HepG2 (cell line): Measurements from ENCODE around the gene IL1RAPL2. TPM values are rescaled to one million over a fixed set of nuclear protein-coding genes. Genes with fewer than 3 reads are reported as not detected.

Experiments used
- ATAC-seq: fragments of 200-7000 bp; cut with Tn5 transposase; 3 replicates; pipeline ENCODE4 v1.9.1; 2020; ENCODE audit warnings: mild to moderate bottlenecking, moderate library complexity
- BruUV-seq: library from RNA; stranded (reverse); fragments of 400-500 nt; replicated peaks from 2 replicates; lab custom pipeline; 2021; lab: Mats Ljungman, UMichigan
- CTCF ChIA-PET: fragments of 300-600 bp; formaldehyde crosslinking; extraction: SDS; loops from one replicate; lab custom pipeline; 2021; ENCODE audit warnings: low total read pairs, inconsistent platforms, low intra/inter-chr PET ratio; lab: Yijun Ruan, JAX
- POLR2A ChIA-PET: fragments of 350-600 bp; sonication (Branson Sonifier 250); formaldehyde crosslinking; loops from one replicate; lab custom pipeline; 2020; ENCODE audit warnings: antibody characterized with exemption, inconsistent platforms; lab: Yijun Ruan, JAX
- DNase-seq: peaks from one replicate; pipeline ENCODE4 v3.0.0-alpha.2; 2015; ENCODE audit warnings: low spot score
- FAIRE-seq: peaks from 3 replicates; lab custom pipeline; 2011; peaks lifted over from hg19 to GRCh38; lab: Jason Lieb, UNC
- H2AFZ ChIP-seq: one replicate; pipeline ENCODE4 v1.6.1; 2011; ENCODE audit warnings: low read length, inconsistent platforms
- H3K27ac ChIP-seq: fragments of 300-600 bp; 3 replicates; pipeline ENCODE4 v1.8.0; 2011; ENCODE audit warnings: mixed run types, mild to moderate bottlenecking, mixed read lengths, low read length, inconsistent platforms; ENCODE audit not compliant: insufficient read depth; ENCODE audit errors: extremely low read length
- H3K27me3 ChIP-seq, 2 experiments: fragments of 200-600 bp in 1 of 2; 2 replicates in 1 of 2; 3 replicates in 1 of 2; pipeline versions ENCODE4 v1.6.0 to v1.8.0; 2011; ENCODE audit warnings: low read length in 2 of 2, mild to moderate bottlenecking in 2 of 2, moderate library complexity in 2 of 2, inconsistent platforms in 1 of 2; ENCODE audit not compliant: insufficient read depth in 2 of 2, control insufficient read depth in 1 of 2
- H3K36me3 ChIP-seq, 2 experiments: fragments of 200-600 bp in 1 of 2; replicated peaks in 1 of 2; 2 replicates in 1 of 2; 3 replicates in 1 of 2; pipeline versions ENCODE4 v1.5.1 to v1.8.0; 2011; ENCODE audit warnings: low read length in 2 of 2, inconsistent platforms in 1 of 2; ENCODE audit not compliant: insufficient read depth in 2 of 2, control insufficient read depth in 1 of 2
- H3K4me1 ChIP-seq: 2 replicates; pipeline ENCODE4 v1.5.1; 2012; ENCODE audit warnings: low read length, inconsistent platforms; ENCODE audit not compliant: insufficient read depth
- H3K4me2 ChIP-seq: 2 replicates; pipeline ENCODE4 v1.6.0; 2011; ENCODE audit warnings: low read depth, low read length, inconsistent platforms
- H3K4me3 ChIP-seq, 3 experiments: fragments of 200-600 bp in 1 of 3; sonication (generic), shearing (Covaris generic) in 1 of 3; replicated peaks in 1 of 3; 2 replicates each; pipeline ENCODE4 v1.5.1; 2011 to 2016; ENCODE audit warnings: low read length in 3 of 3, inconsistent platforms in 2 of 3, low read depth in 2 of 3, mild to moderate bottlenecking in 2 of 3, control low read depth in 1 of 3, mixed read lengths in 1 of 3; ENCODE audit not compliant: insufficient read depth in 1 of 3
- H3K79me2 ChIP-seq: one replicate; pipeline ENCODE4 v1.6.1; 2011; ENCODE audit warnings: low read length, inconsistent platforms; ENCODE audit not compliant: insufficient read depth
- H3K9ac ChIP-seq: 2 replicates; pipeline ENCODE4 v1.6.0; 2011; ENCODE audit warnings: mild to moderate bottlenecking, low read depth, low read length, inconsistent platforms; ENCODE audit not compliant: insufficient read depth
- H3K9me3 ChIP-seq: 2 replicates; pipeline ENCODE4 v1.5.1; 2012; ENCODE audit warnings: mild to moderate bottlenecking, low read length
- H4K20me1 ChIP-seq: 2 replicates; pipeline ENCODE4 v1.6.0; 2011; ENCODE audit warnings: inconsistent platforms, mild to moderate bottlenecking, low read length, moderate library complexity; ENCODE audit not compliant: insufficient read depth
- KLF6 ChIP-seq: IDR thresholded peaks from 2 replicates; pipeline ENCODE4 v1.8.0; 2016; ENCODE audit warnings: missing biosample characterization, missing genetic modification reagents
- MATR3 ChIP-seq: sonication (generic); formaldehyde crosslinking; IDR thresholded peaks from 2 replicates; pipeline ENCODE4 v1.4.0; 2020; ENCODE audit warnings: missing genetic modification reagents
- POLR2A ChIP-seq, 2 experiments: IDR thresholded peaks; 2 replicates each; pipeline ENCODE4 v1.6.1; 2011; ENCODE audit warnings: low read depth in 2 of 2, low read length in 2 of 2, mild to moderate bottlenecking in 1 of 2, moderate library complexity in 1 of 2; ENCODE audit not compliant: insufficient read depth in 1 of 2
- RAD21 ChIP-seq: fragments of 450-650 bp; formaldehyde crosslinking; IDR thresholded peaks from 2 replicates; pipeline ENCODE4 v1.5.0; 2020; ENCODE audit warnings: mild to moderate bottlenecking
- SIX1 ChIP-seq: sonication (generic); formaldehyde crosslinking; IDR thresholded peaks from 2 replicates; pipeline ENCODE4 v1.4.0; 2020; ENCODE audit warnings: missing genetic modification reagents, borderline replicate concordance
- SP140L ChIP-seq: sonication (generic); formaldehyde crosslinking; IDR thresholded peaks from 2 replicates; pipeline ENCODE4 v1.4.0; 2020; ENCODE audit warnings: missing genetic modification reagents, borderline replicate concordance
- ZMAT3 ChIP-seq: sonication (generic); formaldehyde crosslinking; conservative IDR thresholded peaks from 2 replicates; pipeline ENCODE4 v1.7.0; 2021; ENCODE audit warnings: missing genetic modification reagents
- ZNF101 ChIP-seq: sonication (generic); formaldehyde crosslinking; IDR thresholded peaks from 2 replicates; pipeline ENCODE4 v1.4.0; 2020; ENCODE audit warnings: mild to moderate bottlenecking, low read depth, missing genetic modification reagents, borderline replicate concordance
- WGBS: methylation state at CpG from one replicate; pipeline ENCODE4 v1.1.6; 2017; ENCODE audit warnings: low lambda C conversion rate; 5-methylcytosine and 5-hydroxymethylcytosine counted together
- in situ Hi-C: cut with HindIII; loops from 2 replicates; pipeline ENCODE4 v1.10.0; 2017; ENCODE audit warnings: low pct_unique_long_range_greater_than_20kb; ENCODE audit not compliant: extremely low pct_ligation_motif_present
- intact Hi-C: fragments of 100-400 bp; cut with micrococcal nuclease; formaldehyde crosslinking; loops from one replicate; pipeline ENCODE4 v1.10.0; 2022; ENCODE audit not compliant: unreplicated experiment
- polyA plus RNA-seq, 8 experiments: library from polyadenylated mRNA; depleted of rRNA in 3 of 8; stranded (reverse) in 7 of 8; unstranded in 1 of 8; fragments of >200 nt; fragmentation: Illumina TruSeq in 4 of 8; extraction: Trizol in 4 of 8; gene quantifications; 2 replicates each; pipeline versions ENCODE4 v1.2.1 to v1.2.3, GENCODE V29; 2011 to 2016; ENCODE audit warnings: low read depth in 4 of 8, missing spikeins in 1 of 8, mixed read lengths in 1 of 8; ENCODE audit not compliant: insufficient read depth in 1 of 8
- total RNA-seq, 5 experiments: library from RNA; depleted of rRNA; stranded (reverse); fragments of >200 nt; fragmentation: Illumina TruSeq; extraction: Trizol; gene quantifications; 2 replicates each; pipeline ENCODE4 v1.2.3, GENCODE V29; 2016; ENCODE audit warnings: low read depth in 1 of 5
- TF ChIP-seq, protein P1 (sequence below): sonication (generic); formaldehyde crosslinking; conservative IDR thresholded peaks from 2 replicates; pipeline ENCODE4 v1.4.0; 2020; ENCODE audit warnings: mild to moderate bottlenecking, missing genetic modification reagents, moderate library complexity
- TF ChIP-seq, protein P2 (sequence below): sonication (generic); formaldehyde crosslinking; IDR thresholded peaks from 2 replicates; pipeline ENCODE4 v1.5.1; 2020; ENCODE audit warnings: mild to moderate bottlenecking, missing genetic modification reagents, moderate library complexity

The IL1RAPL2 gene
- total and polyA plus RNA-seq, 2 of the 13 experiments (the other 11 are each of a cell fraction or from before 2014, with no cell fraction given) = not detected

DNA sequence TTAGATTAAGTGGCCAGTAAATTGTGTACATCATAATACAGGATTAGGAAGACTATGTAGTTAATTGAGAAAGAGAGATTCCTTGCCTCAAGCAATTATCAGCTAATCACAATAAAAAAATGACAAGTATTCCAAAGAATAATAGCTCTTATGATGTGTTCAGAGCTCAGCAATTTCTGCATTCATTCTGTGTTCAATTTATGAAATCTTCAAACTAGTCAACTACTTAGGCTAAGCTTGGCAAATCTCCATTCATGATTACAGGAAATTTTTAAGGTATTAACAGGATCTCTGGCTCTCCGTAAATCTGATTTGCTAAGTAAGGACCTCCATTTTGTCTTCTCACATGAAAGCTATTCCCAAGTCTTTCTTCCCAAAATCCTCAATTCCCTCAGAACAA, 911.4 kb downstream of the IL1RAPL2 start:
- POLR2A ChIA-PET = no interaction called here
- WGBS = 7% methylated on average over 1 of the region's 1 CpG
- no peaks in the 10 kb centered on the region for H3K9me3 ChIP-seq
- ATAC-seq = no peak
- H2AFZ ChIP-seq = no peak overlapping the region
- H3K4me1 ChIP-seq = no peaks in the 10 kb centered on the region
- H3K4me3 ChIP-seq = no peak overlapping the region
- H4K20me1 ChIP-seq = no peaks in the 10 kb centered on the region
- H3K4me2 ChIP-seq = no peak overlapping the region
- H3K27ac ChIP-seq = no peak overlapping the region
- intact Hi-C loops = no loop called here
- TF ChIP-seq KLF6 (CRISPR knock-in tag) = no peak
- TF ChIP-seq, protein P1, sequence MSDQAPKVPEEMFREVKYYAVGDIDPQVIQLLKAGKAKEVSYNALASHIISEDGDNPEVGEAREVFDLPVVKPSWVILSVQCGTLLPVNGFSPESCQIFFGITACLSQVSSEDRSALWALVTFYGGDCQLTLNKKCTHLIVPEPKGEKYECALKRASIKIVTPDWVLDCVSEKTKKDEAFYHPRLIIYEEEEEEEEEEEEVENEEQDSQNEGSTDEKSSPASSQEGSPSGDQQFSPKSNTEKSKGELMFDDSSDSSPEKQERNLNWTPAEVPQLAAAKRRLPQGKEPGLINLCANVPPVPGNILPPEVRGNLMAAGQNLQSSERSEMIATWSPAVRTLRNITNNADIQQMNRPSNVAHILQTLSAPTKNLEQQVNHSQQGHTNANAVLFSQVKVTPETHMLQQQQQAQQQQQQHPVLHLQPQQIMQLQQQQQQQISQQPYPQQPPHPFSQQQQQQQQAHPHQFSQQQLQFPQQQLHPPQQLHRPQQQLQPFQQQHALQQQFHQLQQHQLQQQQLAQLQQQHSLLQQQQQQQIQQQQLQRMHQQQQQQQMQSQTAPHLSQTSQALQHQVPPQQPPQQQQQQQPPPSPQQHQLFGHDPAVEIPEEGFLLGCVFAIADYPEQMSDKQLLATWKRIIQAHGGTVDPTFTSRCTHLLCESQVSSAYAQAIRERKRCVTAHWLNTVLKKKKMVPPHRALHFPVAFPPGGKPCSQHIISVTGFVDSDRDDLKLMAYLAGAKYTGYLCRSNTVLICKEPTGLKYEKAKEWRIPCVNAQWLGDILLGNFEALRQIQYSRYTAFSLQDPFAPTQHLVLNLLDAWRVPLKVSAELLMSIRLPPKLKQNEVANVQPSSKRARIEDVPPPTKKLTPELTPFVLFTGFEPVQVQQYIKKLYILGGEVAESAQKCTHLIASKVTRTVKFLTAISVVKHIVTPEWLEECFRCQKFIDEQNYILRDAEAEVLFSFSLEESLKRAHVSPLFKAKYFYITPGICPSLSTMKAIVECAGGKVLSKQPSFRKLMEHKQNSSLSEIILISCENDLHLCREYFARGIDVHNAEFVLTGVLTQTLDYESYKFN (CRISPR knock-in tag) = no peak
- TF ChIP-seq SP140L (CRISPR knock-in tag) = no peak
- no peak for TF ChIP-seq SIX1 (CRISPR knock-in tag)
- TF ChIP-seq MATR3 (CRISPR knock-in tag) = no peak
- no peak for TF ChIP-seq POLR2A (IDR thresholded peaks at IDR 0.05; ENCODE audit: insufficient read depth in 1 of 2, low read depth in 2 of 2, low read length in 2 of 2)
- no peak for TF ChIP-seq ZMAT3 (CRISPR knock-in tag)
- TF ChIP-seq, protein P2, sequence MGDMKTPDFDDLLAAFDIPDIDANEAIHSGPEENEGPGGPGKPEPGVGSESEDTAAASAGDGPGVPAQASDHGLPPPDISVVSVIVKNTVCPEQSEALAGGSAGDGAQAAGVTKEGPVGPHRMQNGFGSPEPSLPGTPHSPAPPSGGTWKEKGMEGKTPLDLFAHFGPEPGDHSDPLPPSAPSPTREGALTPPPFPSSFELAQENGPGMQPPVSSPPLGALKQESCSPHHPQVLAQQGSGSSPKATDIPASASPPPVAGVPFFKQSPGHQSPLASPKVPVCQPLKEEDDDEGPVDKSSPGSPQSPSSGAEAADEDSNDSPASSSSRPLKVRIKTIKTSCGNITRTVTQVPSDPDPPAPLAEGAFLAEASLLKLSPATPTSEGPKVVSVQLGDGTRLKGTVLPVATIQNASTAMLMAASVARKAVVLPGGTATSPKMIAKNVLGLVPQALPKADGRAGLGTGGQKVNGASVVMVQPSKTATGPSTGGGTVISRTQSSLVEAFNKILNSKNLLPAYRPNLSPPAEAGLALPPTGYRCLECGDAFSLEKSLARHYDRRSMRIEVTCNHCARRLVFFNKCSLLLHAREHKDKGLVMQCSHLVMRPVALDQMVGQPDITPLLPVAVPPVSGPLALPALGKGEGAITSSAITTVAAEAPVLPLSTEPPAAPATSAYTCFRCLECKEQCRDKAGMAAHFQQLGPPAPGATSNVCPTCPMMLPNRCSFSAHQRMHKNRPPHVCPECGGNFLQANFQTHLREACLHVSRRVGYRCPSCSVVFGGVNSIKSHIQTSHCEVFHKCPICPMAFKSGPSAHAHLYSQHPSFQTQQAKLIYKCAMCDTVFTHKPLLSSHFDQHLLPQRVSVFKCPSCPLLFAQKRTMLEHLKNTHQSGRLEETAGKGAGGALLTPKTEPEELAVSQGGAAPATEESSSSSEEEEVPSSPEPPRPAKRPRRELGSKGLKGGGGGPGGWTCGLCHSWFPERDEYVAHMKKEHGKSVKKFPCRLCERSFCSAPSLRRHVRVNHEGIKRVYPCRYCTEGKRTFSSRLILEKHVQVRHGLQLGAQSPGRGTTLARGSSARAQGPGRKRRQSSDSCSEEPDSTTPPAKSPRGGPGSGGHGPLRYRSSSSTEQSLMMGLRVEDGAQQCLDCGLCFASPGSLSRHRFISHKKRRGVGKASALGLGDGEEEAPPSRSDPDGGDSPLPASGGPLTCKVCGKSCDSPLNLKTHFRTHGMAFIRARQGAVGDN (CRISPR knock-in tag) = no peak
- no peak for TF ChIP-seq ZNF101 (CRISPR knock-in tag)
- no peak for TF ChIP-seq RAD21 (CRISPR knock-in tag)
- TF ChIP-seq, all 625 proteins: peak for 0
- Histone ChIP-seq H3K9ac (no peak overlapping the region), H3K27me3 (no peaks in the 10 kb centered on the region), H3K36me3 (no peaks in the 10 kb centered on the region), H3K79me2 (no peaks in the 10 kb centered on the region)
- in situ Hi-C loops = no loop called here
- CTCF ChIA-PET = no interaction called here
- DNase-seq = no peak
- FAIRE-seq = no peak
- BruUV-seq = no TSS peak
